HEK293T (cell line): ENCODE results near the gene HIF3A.
A peak's percentile ranks its signal among the peaks of the same experiment; 100 is the strongest.

Experiments used
- CTCF ChIA-PET: fragments of 350-600 bp; formaldehyde crosslinking; extraction: SDS; loops from one replicate; lab custom pipeline; 2021; ENCODE audit warnings: antibody characterized with exemption, inconsistent platforms; lab: Yijun Ruan, JAX
- POLR2A ChIA-PET: fragments of 350-600 bp; formaldehyde crosslinking; extraction: SDS; loops from one replicate; lab custom pipeline; 2020; ENCODE audit warnings: antibody characterized with exemption, inconsistent platforms; lab: Yijun Ruan, JAX
- DNase-seq: peaks from one replicate; pipeline ENCODE4 v3.0.0; 2012; ENCODE audit warnings: mixed read lengths; ENCODE audit errors: extremely low spot score
- ARNT ChIP-seq: fragments of 450-650 bp; IDR thresholded peaks from 2 replicates; pipeline ENCODE4 v1.6.1; 2017; ENCODE audit warnings: mild to moderate bottlenecking
- BHLHE40 ChIP-seq: fragments of 450-650 bp; IDR thresholded peaks from 2 replicates; pipeline ENCODE4 v1.6.1; 2016; ENCODE audit warnings: mild to moderate bottlenecking, moderate library complexity, borderline replicate concordance
- CTBP1 ChIP-seq: fragments of 450-650 bp; IDR thresholded peaks from 2 replicates; pipeline ENCODE4 v1.6.1; 2016; ENCODE audit warnings: borderline replicate concordance
- ELF4 ChIP-seq: fragments of 450-650 bp; IDR thresholded peaks from 2 replicates; pipeline ENCODE4 v1.6.1; 2017; ENCODE audit warnings: antibody characterized with exemption
- FOXA1 ChIP-seq: fragments of 450-650 bp; IDR thresholded peaks from 2 replicates; pipeline ENCODE4 v1.6.1; 2016; ENCODE audit warnings: mild to moderate bottlenecking
- FOXK2 ChIP-seq: fragments of 450-650 bp; IDR thresholded peaks from 2 replicates; pipeline ENCODE4 v1.6.1; 2016; ENCODE audit warnings: mild to moderate bottlenecking
- FOXM1 ChIP-seq: fragments of 450-650 bp; IDR thresholded peaks from 2 replicates; pipeline ENCODE4 v1.6.1; 2017; ENCODE audit warnings: mild to moderate bottlenecking, borderline replicate concordance
- HDGF ChIP-seq: fragments of 450-650 bp; IDR thresholded peaks from 2 replicates; pipeline ENCODE4 v1.6.1; 2017; ENCODE audit warnings: antibody characterized with exemption, borderline replicate concordance
- L3MBTL2 ChIP-seq: fragments of 450-650 bp; conservative IDR thresholded peaks from 2 replicates; pipeline ENCODE4 v1.6.1; 2016; ENCODE audit warnings: mild to moderate bottlenecking
- LEF1 ChIP-seq: fragments of 450-650 bp; IDR thresholded peaks from 2 replicates; pipeline ENCODE4 v1.6.1; 2017; ENCODE audit warnings: mild to moderate bottlenecking, borderline replicate concordance
- NFRKB ChIP-seq: fragments of 450-650 bp; IDR thresholded peaks from 2 replicates; pipeline ENCODE4 v1.6.1; 2016; ENCODE audit warnings: mild to moderate bottlenecking, moderate library complexity
- SP1 ChIP-seq: fragments of 450-650 bp; IDR thresholded peaks from 2 replicates; pipeline ENCODE4 v1.6.1; 2017
- SUZ12 ChIP-seq: fragments of 450-650 bp; IDR thresholded peaks from 2 replicates; pipeline ENCODE4 v1.6.1; 2016; ENCODE audit warnings: mild to moderate bottlenecking
- TARDBP ChIP-seq: fragments of 450-650 bp; IDR thresholded peaks from 2 replicates; pipeline ENCODE4 v1.6.1; 2016
- ZNF384 ChIP-seq: fragments of 450-650 bp; IDR thresholded peaks from 2 replicates; pipeline ENCODE4 v1.6.1; 2016
- TF ChIP-seq, protein P1 (sequence below): fragments of 450-650 bp; IDR thresholded peaks from 2 replicates; pipeline ENCODE4 v1.6.1; 2016

Gene HIF3A

DNA sequence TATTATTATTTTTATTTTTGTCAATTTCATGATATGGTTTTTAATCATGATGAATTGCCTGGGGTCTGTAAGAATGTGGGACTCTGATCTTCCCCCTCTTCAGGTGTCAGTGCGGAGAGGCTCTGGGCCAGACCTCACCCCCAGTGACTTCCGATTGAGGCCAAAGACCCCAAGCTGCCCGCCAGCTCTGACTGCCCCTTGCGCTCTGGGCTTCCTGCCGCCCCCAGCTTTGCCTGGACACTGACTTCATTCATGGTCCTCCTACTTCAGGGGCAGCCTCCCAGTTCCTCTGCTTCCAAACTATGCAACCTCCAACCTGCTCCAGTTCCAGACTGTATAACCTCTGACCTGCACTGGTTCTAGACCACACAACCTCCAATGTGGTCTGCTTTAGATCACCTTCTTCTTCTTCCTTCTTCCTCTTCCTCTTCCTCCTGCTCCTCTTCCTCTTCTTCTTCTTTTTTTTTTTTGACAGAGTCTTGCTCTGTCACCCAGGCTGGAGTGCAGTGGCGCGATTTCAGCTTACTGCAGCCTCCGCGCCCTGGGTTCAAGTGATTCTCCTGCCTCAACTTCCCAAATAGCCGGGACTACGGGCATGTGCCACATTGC lies 43.3 kb downstream of the HIF3A start:
- ChIA-PET CTCF (no interaction called here), POLR2A (no interaction called here)
- no peak for DNase-seq
- no peak for TF ChIP-seq BHLHE40
- no peak for TF ChIP-seq SP1
- no peak for TF ChIP-seq CTBP1
- no peak for TF ChIP-seq NFRKB
- no peak for TF ChIP-seq LEF1
- TF ChIP-seq ELF4, result no peak
- TF ChIP-seq, protein P1, sequence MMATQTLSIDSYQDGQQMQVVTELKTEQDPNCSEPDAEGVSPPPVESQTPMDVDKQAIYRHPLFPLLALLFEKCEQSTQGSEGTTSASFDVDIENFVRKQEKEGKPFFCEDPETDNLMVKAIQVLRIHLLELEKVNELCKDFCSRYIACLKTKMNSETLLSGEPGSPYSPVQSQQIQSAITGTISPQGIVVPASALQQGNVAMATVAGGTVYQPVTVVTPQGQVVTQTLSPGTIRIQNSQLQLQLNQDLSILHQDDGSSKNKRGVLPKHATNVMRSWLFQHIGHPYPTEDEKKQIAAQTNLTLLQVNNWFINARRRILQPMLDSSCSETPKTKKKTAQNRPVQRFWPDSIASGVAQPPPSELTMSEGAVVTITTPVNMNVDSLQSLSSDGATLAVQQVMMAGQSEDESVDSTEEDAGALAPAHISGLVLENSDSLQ, result no peak
- no peak for TF ChIP-seq SUZ12

- no peak for DNase-seq
- POLR2A ChIA-PET, result no interaction called here
- TF ChIP-seq SP1, result no peak
- no peak for TF ChIP-seq ELF4
- CTCF ChIA-PET, result no interaction called here
Measured at GRCh38 chr19:46341937-46342336, 45.1 kb downstream of the HIF3A start.

DNA sequence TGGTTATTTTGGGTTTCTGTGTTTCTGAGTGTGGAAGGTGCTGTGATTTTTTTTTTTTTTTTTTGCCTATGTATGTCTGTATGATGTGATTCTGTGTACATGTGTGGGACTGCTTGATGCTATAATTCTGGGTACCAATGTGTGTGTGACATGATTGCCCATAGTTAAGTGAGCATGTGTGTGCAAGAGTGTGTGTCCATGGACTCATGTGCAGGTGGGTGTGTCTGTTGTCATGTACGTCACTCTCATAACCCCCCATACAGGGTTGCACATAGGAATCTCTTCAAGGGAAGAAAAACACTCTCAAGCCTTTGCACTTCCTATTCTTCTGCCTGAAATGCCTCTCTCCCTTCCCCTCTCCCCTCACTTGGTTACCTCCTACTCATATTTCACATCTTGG lies 47.5 kb downstream of the HIF3A start:
- ChIA-PET CTCF (no interaction called here), POLR2A (no interaction called here)
- no peak for DNase-seq
- TF ChIP-seq SUZ12, result no peak
- TF ChIP-seq SP1, result no peak
- TF ChIP-seq ARNT, result no peak

- POLR2A ChIA-PET, result no interaction called here
- CTCF ChIA-PET, result no interaction called here
- DNase-seq, result no peak
- TF ChIP-seq FOXK2 (no peak), FOXM1 (no peak), ELF4 (no peak), TARDBP (no peak), SUZ12 (no peak)
Measured at GRCh38 chr19:46345157-46345556, 48.3 kb downstream of the HIF3A start.

- ChIA-PET POLR2A (interaction anchor here (0.5 to 2.0 kb wide), 4 partner anchors 47 to 277 kb away, joined by 3 to 9 read pairs (median 4); partner anchors contain the start of gene CCDC8), CTCF (interaction anchor here (0.6 to 1.2 kb wide), 7 partner anchors 10 to 380 kb away, joined by 3 to 8 read pairs (median 3); no protein-coding TSS in a partner anchor)
- TF ChIP-seq L3MBTL2 (peak; percentile 28), SUZ12 (no peak)
- TF ChIP-seq, protein P1, result peak; percentile 98
- peak; percentile 96 for DNase-seq
Measured at GRCh38 chr19:46346821-46347571, 50.2 kb downstream of the HIF3A start, which contains the start of gene PPP5C. PPP5C (plus strand) TSS chr19:46347087; CDS start chr19:46347097, 10 bp downstream.

DNA sequence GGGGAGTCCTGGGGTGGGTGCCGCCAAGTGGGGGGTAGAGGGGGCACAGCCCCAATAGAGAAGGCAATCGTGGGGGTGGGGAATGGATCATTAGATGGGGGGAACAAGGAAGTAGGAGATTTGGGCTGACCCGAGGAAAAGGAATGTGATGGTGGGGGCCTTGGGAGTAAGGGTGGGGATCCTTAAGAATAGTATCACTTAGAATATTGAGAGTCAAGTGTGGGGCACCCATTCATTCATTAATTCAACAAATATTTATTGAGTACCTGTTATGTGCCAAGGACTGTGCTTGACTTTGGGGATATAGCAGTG lies 50.7 kb downstream of the HIF3A start:
- DNase-seq, result no peak
- no peak for TF ChIP-seq ARNT
- no peak for TF ChIP-seq CTBP1
- TF ChIP-seq, protein P1, result no peak
- no peak for TF ChIP-seq SP1
- no peak for TF ChIP-seq HDGF
- no peak for TF ChIP-seq TARDBP
- TF ChIP-seq ELF4, result no peak
- TF ChIP-seq NFRKB, result no peak
- POLR2A ChIA-PET, result interaction anchor here (1.4 to 2.0 kb wide), 2 partner anchors 48 to 66 kb away, joined by 5 to 9 read pairs; partner anchors contain the start of gene CCDC8
- CTCF ChIA-PET, result interaction anchor here (0.6 to 1.2 kb wide), 6 partner anchors 10 to 151 kb away, joined by 3 to 6 read pairs (median 4); no protein-coding TSS in a partner anchor

DNA sequence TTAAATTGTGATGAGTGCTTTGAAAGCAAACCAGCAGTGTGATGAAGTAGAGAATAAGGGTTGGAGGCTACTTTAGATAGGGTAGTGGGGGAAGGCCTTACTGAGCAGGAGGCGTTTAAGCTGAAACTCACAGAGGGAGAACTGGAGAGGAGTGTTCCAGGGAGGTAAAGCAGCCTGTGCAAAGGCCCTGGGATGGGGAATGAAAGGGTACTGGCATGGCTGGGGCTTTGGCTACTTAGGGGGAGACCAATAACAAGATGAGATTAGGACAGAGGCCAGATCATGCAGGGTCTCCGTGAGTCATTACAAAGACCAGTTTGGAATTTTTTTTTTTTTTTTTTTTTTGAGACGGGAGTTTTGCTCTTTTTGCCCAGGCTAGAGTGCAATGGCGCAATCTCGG lies 51.1 kb downstream of the HIF3A start:
- no peak for TF ChIP-seq ELF4
- no peak for TF ChIP-seq SUZ12
- TF ChIP-seq NFRKB, result no peak
- TF ChIP-seq, protein P1, result no peak
- no peak for TF ChIP-seq BHLHE40
- no peak for TF ChIP-seq CTBP1
- no peak for TF ChIP-seq FOXA1
- TF ChIP-seq TARDBP, result no peak
- no peak for TF ChIP-seq LEF1
- TF ChIP-seq FOXM1, result no peak
- TF ChIP-seq FOXK2, result no peak
- TF ChIP-seq ZNF384, result no peak
- no peak for TF ChIP-seq HDGF
- TF ChIP-seq ARNT, result no peak
- no peak for TF ChIP-seq SP1
- TF ChIP-seq L3MBTL2, result no peak
- ChIA-PET CTCF (interaction anchor here (0.6 to 1.2 kb wide), 8 partner anchors 9 to 214 kb away, joined by 3 to 6 read pairs (median 4); no protein-coding TSS in a partner anchor), POLR2A (no interaction called here)
- DNase-seq, result no peak
